ENCODE data around the gene IAH1. TPM values are rescaled to one million over a fixed set of nuclear protein-coding genes. Genes with fewer than 3 reads are reported as not detected.

The IAH1 gene
- 39.7 to 42.7 TPM (median 41.6 TPM) in 3 replicates for total RNA-seq

- Mint-ChIP-seq H3K4me3 (peak within 1 kb of the TSS; percentile 70), H3K9me3 (no peaks in the 10 kb centered on the region), H3K36me3 (peaks cover 23% of the 10 kb centered on the region), H3K27me3 (ENCODE audit: low read depth) (no peaks in the 10 kb centered on the region), H3K4me1 (peaks cover 14% of the 10 kb centered on the region), H3K27ac (peak within 1 kb of the TSS; percentile 50)
- peak; percentile 25 to 51 for DNase-seq (ENCODE audit: low spot score in 2 of 2, unreplicated experiment in 2 of 2)
- TF ChIP-seq CTCF (IDR thresholded peaks at IDR 0.05; ENCODE audit: unreplicated experiment): no peak
These were observed at the start of gene IAH1 for GRCh38 chr2:9474361-9475057. IAH1 (plus strand) TSS chr2:9474551; CDS start chr2:9474567, 16 bp downstream.

- DNase-seq (ENCODE audit: low spot score in 2 of 2, unreplicated experiment in 2 of 2): no peak
- Mint-ChIP-seq H3K27ac (no peak overlapping the region), H3K27me3 (ENCODE audit: low read depth) (no peaks in the 10 kb centered on the region), H3K9me3 (no peaks in the 10 kb centered on the region), H3K36me3 (peaks cover 31% of the 10 kb centered on the region), H3K4me3 (no peak overlapping the region), H3K4me1 (no peaks in the 10 kb centered on the region)
- no peak for TF ChIP-seq CTCF (IDR thresholded peaks at IDR 0.05; ENCODE audit: unreplicated experiment)
These were observed 45.3 kb upstream of the IAH1 start for GRCh38 chr2:9428965-9429577.

- Mint-ChIP-seq H3K27ac (no peak overlapping the region), H3K36me3 (peaks cover 38% of the 10 kb centered on the region), H3K4me3 (no peak overlapping the region), H3K4me1 (no peaks in the 10 kb centered on the region), H3K27me3 (ENCODE audit: low read depth) (no peaks in the 10 kb centered on the region), H3K9me3 (no peaks in the 10 kb centered on the region)
- DNase-seq (ENCODE audit: low spot score in 2 of 2, unreplicated experiment in 2 of 2): no peak
- TF ChIP-seq CTCF (IDR thresholded peaks at IDR 0.05; ENCODE audit: unreplicated experiment): no peak
These were observed 43.7 kb upstream of the IAH1 start for GRCh38 chr2:9430316-9431293.

GRCh38 chr2:9434489-9434888 is 39.9 kb upstream of the IAH1 start:
- Mint-ChIP-seq H3K9me3 (no peaks in the 10 kb centered on the region), H3K4me1 (no peaks in the 10 kb centered on the region), H3K27ac (no peak overlapping the region), H3K4me3 (no peak overlapping the region), H3K36me3 (peaks cover 57% of the 10 kb centered on the region), H3K27me3 (ENCODE audit: low read depth) (no peaks in the 10 kb centered on the region)
- no peak for DNase-seq (ENCODE audit: low spot score in 2 of 2, unreplicated experiment in 2 of 2)
- no peak for TF ChIP-seq CTCF (IDR thresholded peaks at IDR 0.05; ENCODE audit: unreplicated experiment)

GRCh38 chr2:9439536-9439935 is 34.8 kb upstream of the IAH1 start:
- H3K27me3 Mint-ChIP-seq (ENCODE audit: low read depth): no peaks in the 10 kb centered on the region
- H3K4me1 Mint-ChIP-seq: no peaks in the 10 kb centered on the region
- DNase-seq (ENCODE audit: low spot score in 2 of 2, unreplicated experiment in 2 of 2): no peak
- H3K36me3 Mint-ChIP-seq: peaks cover 53% of the 10 kb centered on the region
- TF ChIP-seq CTCF (IDR thresholded peaks at IDR 0.05; ENCODE audit: unreplicated experiment): no peak
- H3K4me3 Mint-ChIP-seq: no peak overlapping the region
- no peak overlapping the region for H3K27ac Mint-ChIP-seq
- H3K9me3 Mint-ChIP-seq: no peaks in the 10 kb centered on the region

All from mesothelial cell of epicardium (in vitro differentiated cells).